Measurements from ENCODE around the gene KRTAP5-11.
"Not testable (repeated sequence)": the region's sequence is repeated elsewhere in the genome, so short reads cannot be mapped to it uniquely, and the experiment has no call there.

The KRTAP5-11 gene

DNA sequence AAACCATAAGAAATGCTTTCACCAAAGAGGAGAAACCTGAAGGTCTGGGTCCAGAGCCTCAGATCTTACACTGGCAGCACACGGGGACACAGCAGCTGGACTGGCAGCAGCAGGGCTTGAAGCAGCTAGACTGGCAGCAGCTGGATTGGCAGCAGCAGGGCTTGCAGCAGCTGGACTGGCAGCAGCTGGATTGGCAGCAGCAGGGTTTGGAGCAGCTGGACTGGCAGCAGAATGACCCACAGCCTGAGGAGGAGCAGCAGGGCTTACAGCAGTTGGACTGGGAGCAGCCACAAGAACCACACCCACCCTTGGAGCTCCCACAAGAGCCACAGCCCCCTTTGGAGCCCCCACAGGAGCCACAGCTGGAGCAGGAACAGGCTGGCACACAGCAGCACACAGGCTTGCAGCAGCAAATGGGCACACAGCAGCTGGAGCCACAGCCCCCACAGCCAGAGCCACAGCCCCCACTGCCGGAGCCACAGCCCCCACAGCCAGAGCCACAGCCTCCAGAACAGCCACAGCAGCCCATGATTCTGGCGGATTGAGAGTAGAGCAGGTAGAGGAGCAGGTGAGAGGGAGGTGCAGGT lies at the start of gene KRTAP5-11:
TSS of gene KRTAP5-11 (minus strand) at position 567 of the 587 bp plus-strand sequence. CDS start at position 529, 38 bp downstream.
- DNase-seq = no peak

DNA sequence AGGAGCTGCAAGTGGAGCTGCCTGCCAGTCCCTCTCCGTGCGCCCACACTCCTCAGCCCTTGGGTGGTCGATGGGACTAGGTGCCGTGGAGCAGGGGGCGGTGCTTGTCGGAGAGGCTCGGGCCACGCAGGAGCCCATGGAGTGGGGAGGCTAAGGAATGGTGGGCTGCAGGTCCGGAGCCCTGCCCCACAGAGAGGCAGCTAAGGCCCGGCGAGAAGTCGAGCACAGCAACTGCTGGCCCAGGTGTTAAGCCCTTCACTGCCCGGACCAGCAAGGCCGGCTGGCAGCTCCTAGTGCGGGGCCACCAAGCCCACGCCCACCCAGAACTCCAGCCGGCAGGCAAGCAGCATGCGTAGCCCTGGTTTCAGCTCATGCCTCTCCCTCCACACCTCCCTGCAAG lies 48.9 kb upstream of the KRTAP5-11 start:
- DNase-seq = not testable (repeated sequence)

- not testable (repeated sequence) for DNase-seq
These were observed 47.4 kb upstream of the KRTAP5-11 start for GRCh38 chr11:71630071-71630470.

GRCh38 chr11:71628943-71629342 lies 46.3 kb upstream of the KRTAP5-11 start:
- not testable (repeated sequence) for DNase-seq

DNA sequence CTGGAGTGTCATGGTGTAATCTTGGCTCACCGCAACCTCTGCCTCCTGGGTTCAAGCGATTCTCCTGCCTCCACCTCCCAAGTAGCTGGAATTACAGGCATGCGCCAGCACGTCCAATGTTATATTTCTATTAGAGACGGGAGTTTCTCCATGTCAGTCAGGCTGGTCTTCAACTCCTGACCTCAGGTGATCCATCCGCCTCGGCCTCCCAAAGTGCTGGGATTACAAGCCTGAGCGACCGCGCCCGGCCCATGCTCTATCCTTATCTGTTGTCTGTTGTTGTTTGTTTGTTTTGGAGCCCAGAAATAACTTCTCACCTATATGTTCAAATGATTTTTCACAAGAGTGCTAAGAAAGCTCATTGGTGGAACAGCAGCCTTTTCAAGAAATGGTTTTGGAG lies 40.6 kb upstream of the KRTAP5-11 start:
- DNase-seq = not testable (repeated sequence)

DNA sequence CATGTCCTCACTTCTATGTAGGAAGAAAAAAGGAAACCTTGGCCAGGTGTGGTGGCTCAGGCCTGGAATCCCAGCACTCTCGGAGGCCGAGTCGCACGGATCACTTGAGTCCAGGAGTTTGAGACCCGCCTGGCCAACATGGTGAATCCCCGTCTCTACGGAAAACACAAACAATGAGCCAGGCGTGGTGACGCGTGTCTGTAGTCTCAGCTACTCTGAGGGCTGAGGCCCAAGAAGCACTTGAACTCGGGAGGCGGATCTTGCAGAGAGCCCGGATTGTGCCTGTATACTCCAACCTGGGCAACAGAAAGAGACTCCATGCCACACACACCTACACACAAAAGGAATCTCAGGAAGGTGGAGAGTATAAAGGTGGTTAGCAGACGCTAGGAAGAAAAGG lies 39.9 kb upstream of the KRTAP5-11 start:
- DNase-seq = not testable (repeated sequence)

DNA sequence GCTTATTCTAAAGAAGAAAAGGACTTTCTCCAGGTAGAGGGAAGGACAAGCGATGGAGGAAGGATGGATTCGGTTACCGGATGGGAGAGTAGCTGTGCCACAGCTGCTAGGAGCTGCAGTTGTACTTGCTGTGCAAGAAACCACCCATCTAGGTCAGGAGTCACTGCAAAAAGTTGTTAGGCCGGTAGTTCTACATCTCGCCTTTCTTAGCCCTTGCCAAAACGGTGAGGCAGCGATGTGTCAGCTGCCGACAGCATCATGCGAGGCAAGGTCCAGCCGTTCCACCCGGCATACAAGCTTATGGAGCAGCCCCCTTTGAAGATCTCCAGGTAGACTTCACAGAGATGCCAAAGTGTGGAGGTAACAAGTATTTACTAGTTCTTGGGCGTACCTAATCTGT lies 32.3 kb upstream of the KRTAP5-11 start:
- not testable (repeated sequence) for DNase-seq

- DNase-seq = not testable (repeated sequence)
These were observed 31.8 kb upstream of the KRTAP5-11 start for GRCh38 chr11:71614366-71614917.

GRCh38 chr11:71613931-71614330 lies 31.3 kb upstream of the KRTAP5-11 start:
- not testable (repeated sequence) for DNase-seq

GRCh38 chr11:71611218-71611910 lies 28.7 kb upstream of the KRTAP5-11 start:
- not testable (repeated sequence) for DNase-seq

- not testable (repeated sequence) for DNase-seq
These were observed 25.6 kb upstream of the KRTAP5-11 start for GRCh38 chr11:71608272-71608671.

DNA sequence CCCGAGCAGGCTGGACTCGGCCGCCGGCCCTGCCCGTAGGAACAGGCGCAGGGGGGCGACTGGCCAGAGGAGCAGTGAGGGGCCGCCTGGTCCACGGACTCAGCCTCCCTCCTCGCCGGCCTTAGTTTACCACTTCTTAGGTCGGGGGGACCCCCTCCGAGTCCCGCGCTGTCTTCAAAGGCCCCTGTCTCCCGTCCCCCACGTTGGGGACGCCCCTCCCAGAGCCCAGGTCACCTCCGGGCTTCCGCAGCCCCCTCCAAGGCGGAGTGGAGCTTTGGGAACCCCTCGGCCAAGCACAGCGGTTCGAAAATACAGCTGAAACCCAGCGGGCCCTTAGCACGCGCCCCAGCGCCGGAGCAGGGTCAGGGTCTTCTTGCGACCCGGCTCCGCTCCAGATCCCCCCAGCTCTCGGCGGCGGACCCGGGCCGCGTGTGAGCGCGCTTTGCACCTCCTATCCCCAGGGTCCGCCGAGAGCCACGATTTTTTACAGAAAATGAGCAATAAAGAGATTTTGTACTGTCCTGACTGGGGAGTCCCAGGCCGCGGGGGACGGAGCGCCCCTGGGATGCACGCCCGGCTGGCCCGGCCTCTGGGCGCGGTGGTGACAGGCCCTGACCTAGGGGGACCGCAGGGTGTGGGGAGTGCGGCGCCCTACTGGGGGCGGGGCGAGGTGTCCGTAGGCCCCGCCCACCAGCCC lies 25.0 kb upstream of the KRTAP5-11 start:
- not testable (repeated sequence) for DNase-seq

DNA sequence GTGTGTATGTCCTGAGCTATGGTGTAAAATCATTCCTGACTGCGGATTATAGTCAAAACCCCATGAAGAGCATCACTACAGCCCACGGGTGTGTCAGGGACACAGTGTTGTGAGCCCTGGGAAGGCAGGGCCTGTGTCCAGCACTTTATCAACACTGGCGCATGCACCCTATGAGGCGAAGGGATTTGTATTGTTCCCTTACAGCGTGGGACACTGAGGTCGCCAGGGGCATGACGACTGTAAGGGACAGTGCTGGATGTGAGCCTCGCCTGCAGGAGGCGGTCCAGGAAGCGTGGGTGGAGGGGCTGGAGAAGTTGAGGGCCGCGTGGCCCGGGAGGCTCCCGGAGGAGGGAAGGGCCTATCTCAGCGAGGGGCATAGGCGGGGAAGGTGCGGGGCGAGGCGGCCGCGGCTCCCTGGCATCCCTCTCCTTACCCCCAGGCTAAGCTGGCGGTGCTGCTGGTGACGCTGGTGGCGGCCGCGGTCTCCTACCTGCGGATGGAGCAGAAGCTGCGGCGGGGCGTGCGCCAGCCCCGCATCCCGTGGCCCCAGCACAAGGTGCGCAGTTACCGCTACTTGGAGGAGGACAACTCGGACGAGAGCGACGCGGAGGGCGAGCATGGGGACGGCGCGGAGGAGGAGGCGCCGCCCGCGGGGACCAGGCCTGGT lies 24.3 kb upstream of the KRTAP5-11 start:
- not testable (repeated sequence) for DNase-seq

DNA sequence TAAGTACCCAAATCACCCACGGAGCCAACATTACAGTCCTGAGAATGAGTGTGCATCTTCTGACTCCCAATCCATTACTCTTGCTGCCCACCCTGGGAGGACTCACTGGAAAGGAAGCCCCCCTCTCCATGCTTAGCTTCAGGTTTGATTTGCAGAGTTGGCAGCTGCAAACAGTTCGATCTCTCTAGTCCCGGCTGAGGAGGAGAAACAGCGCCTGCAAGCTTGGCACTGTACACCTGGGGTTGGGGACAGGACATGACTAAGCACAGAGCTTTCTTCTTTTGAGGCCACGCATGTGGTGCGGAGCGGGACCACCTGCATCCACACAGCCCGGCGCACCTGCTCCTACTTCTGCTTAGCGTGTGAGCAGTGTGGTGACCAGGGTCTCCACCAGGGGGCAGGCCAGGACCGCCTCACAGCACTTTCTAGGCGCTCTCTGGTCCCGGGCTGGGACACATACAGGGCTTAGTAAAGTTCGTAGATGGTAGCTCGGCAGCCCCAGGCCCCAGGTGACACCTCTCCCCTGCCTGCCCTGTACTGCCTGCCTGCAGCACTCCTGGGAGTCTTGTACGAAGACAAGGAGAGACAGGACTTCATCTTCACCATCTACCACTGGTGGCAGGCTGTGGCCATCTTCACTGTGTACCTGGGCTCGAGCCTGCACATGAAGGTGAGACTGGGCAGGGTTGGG lies 22.3 kb upstream of the KRTAP5-11 start:
- not testable (repeated sequence) for DNase-seq

- DNase-seq = not testable (repeated sequence)
These were observed 20.5 kb upstream of the KRTAP5-11 start for GRCh38 chr11:71603221-71603620.

GRCh38 chr11:71589546-71589920 lies 6.9 kb upstream of the KRTAP5-11 start:
- not testable (repeated sequence) for DNase-seq

DNA sequence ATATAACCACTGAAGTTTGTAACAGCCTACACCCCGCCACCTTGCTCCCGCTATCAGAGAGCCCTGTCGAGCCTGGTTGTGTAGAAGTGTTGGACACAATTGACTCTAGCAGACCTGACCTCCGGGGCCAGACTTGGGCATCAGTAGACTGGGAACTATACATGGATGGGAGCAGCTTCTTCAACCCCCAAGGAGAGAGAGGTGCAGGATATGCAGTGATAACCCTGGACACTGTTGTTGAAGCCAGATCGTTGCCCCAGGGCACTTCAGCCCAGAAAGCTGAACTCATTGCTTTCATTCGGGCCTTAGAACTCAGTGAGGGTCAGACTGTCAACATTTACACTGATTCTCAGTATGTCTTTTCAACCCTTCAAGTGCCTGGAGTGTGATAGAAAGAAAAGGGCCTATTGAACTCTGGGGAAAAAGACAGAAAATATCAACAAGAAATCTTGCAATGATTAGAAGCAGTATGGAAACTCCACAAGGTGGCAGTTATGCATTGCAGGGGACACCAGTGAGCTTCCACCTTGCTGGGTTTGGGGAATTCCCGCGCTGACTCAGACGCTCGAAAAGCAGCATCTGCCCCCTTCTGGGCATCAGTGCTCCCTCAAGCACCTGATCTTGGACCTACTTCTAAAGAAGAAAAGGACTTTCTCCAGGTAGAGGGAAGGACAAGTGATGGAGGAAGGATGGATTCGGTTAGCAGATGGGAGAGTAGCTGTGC lies 6.3 kb upstream of the KRTAP5-11 start:
- not testable (repeated sequence) for DNase-seq

DNA sequence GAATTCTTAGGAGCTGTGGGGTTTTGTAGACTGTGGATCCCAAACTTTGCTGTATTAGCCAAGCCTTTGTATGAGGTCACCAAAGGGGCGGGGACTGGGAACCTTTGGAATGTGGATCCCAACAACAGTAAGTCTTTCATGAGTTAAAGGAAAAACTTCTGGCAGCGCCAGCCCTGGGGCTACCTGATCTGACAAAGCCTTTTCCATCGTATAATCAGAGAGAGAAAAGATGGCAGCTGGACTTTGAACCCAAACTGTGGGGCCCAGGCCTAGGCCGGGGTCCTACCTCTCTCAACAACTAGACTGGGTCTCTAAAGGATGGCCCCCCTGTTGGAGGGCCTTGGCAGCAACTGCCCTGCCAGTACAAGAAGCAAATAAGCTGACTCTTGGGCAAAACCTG lies 5.6 kb upstream of the KRTAP5-11 start:
- not testable (repeated sequence) for DNase-seq

- DNase-seq = not testable (repeated sequence)
These were observed 3.0 kb upstream of the KRTAP5-11 start for GRCh38 chr11:71585673-71586072.

DNA sequence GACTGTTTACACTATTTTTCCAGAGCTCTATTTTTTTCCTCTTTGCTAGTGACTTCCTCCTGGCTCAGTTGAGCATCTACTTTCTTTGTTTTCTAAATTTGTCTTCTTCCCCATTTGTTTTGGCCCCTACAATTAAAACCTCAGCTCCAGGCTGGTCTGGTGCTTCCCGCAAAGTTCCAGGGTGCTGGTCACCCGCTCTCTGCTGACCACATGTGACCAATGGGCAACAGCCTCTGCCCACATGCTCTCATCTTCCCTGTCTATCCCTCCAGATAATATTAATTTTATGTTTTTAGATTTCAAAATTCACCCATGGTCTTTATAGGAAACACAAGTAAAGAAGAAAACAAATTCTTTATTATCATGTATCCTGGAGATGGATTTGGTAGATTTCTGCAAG lies 294 bp upstream of the KRTAP5-11 start:
- not testable (repeated sequence) for DNase-seq

DNA sequence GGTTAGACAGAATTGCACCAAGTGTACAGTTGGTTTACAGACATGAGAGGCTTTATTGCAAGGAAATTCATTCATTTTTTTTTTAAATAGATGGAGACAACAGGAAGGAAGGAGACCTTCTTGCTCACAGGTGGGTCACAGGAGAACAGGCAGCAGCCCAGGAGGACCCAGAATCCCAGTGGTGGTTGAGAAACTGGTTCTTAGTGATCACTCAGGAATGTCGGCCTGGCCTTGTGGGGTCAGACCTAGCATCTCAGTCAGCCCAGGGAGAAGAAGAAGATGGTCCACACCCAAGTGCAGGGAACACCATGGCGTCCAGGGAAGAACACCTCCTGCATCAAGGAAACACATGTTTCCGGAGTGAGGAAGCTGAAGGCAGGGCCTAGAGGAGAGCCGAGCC lies 849 bp downstream of the KRTAP5-11 start:
- no peak for DNase-seq

Measured in left hindlimb (tissue), 1 donor.